ENCODE measurements around the gene ATP2C1.

Gene ATP2C1

DNA sequence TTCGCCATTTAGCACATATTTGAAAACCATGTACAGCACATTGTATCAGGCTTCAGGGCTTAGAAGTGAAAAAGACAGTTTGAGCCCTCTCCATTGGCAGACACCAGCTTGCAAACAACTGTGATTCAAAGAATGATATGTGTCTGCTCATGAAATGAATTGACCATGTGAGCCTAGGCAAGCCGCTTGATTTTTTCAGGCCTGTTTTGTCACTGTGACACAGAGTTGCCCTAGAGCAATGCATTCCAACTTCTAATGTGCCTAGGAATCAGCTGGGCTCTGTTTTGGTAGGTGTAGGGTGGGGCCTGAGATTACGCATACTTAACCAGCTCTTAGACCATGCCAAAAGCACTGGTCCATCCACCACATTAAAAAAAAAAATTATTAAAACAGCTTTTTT lies 53.0 kb downstream of the ATP2C1 start:
- TF ChIP-seq, protein P1, sequence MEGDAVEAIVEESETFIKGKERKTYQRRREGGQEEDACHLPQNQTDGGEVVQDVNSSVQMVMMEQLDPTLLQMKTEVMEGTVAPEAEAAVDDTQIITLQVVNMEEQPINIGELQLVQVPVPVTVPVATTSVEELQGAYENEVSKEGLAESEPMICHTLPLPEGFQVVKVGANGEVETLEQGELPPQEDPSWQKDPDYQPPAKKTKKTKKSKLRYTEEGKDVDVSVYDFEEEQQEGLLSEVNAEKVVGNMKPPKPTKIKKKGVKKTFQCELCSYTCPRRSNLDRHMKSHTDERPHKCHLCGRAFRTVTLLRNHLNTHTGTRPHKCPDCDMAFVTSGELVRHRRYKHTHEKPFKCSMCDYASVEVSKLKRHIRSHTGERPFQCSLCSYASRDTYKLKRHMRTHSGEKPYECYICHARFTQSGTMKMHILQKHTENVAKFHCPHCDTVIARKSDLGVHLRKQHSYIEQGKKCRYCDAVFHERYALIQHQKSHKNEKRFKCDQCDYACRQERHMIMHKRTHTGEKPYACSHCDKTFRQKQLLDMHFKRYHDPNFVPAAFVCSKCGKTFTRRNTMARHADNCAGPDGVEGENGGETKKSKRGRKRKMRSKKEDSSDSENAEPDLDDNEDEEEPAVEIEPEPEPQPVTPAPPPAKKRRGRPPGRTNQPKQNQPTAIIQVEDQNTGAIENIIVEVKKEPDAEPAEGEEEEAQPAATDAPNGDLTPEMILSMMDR (IDR thresholded peaks at IDR 0.05; ENCODE audit: low read depth, low read length) = no peak
- DNase-seq (ENCODE audit: extremely low read depth, low read depth) = no peak

DNA sequence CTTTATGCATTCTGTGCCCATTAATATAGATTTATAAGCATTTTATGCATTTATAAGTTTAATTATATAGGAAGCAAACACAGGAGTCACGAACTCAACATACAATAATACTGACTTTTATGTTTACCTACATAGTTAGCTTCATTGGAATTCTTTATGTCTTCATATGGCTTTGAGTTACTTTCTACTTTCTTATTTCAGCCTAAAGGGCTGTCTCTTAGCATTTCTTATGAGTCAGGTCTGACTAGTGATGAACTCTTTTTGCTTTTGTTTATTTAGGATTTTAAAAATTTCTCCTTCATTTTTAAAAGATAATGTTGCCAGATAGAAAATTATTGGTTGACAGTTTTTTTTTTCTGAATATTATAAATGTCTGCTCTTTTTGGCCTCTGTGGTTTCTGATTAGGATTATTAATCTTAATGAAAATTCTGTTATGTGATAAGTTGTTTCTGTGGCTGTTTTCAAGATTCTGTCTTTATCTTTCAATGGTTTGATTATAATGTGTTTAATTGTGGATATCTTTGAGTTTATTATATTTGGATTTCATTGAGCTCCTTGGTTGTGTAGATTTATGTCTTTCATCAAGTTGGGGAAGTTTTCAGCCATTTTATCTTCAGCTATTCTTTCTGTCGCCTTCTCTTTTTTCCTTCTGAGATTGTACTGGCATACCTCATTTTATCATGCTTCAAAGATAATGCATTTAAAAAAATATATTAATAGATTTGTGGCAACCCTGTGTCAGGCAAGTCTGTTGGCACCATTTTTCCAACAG lies 54.3 kb downstream of the ATP2C1 start:
- no peak for DNase-seq (ENCODE audit: extremely low read depth, low read depth)
- TF ChIP-seq, protein P1 (IDR thresholded peaks at IDR 0.05; ENCODE audit: low read depth, low read length) = no peak

DNA sequence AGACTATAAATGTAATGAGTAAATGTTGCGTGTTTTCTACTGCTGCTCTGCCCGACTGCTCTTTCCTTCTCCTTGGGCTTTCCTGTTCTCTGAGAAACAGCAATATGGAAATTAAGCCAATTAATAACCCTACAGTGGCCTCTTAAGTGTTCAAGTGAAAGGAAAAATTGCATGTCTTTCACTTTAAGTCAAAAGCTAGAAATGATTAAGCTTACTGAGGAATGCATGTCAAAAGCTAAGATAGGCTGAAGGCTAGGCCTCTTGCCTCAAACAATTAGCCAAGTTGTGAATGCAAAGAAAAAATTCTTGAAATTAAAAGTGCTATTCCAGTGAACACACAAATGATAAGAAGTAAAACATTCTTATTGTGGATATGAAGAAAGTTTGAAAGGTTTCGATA lies 55.0 kb downstream of the ATP2C1 start:
- DNase-seq (ENCODE audit: extremely low read depth, low read depth) = no peak
- TF ChIP-seq, protein P1 (IDR thresholded peaks at IDR 0.05; ENCODE audit: low read depth, low read length) = no peak

DNA sequence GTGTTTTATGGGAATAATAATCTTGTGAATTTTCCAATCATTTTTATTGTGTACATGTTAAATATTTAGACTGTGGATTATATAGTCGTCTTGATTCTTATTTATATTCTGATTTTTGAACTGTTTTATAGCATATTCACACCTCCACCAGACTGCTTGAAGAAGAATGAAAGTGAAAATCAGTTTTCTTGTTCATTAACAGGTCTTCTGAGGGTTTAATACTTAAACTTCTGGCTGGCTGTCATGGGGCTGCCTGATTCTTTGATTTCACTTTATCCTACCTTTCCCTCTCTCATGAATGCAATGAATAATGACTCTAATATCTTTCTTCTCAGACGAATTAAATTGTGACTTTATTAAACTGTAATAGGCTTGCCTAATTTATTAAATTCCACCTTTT lies 56.2 kb downstream of the ATP2C1 start:
- TF ChIP-seq, protein P1 (IDR thresholded peaks at IDR 0.05; ENCODE audit: low read depth, low read length) = no peak
- no peak for DNase-seq (ENCODE audit: extremely low read depth, low read depth)

DNA sequence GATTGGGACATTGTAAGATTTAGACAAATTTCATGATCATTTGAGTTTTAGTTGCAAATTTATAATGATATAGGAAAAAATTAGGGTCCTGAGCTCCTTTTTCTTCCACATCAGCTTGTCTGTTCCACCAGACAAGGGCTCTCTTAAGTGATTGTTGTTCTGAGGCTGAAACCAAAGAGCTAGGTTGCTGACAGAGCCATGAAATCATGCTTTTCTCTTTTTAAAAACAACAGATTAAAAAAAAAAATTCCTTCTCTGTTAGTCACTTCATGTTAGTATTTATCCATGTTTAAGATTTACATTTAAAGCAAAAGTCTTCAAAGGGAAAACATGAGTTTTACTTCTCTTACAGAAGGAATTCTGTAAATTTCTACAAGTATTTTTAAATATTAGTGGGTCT lies 56.8 kb downstream of the ATP2C1 start:
- TF ChIP-seq, protein P1 (IDR thresholded peaks at IDR 0.05; ENCODE audit: low read depth, low read length) = no peak
- no peak for DNase-seq (ENCODE audit: extremely low read depth, low read depth)

DNA sequence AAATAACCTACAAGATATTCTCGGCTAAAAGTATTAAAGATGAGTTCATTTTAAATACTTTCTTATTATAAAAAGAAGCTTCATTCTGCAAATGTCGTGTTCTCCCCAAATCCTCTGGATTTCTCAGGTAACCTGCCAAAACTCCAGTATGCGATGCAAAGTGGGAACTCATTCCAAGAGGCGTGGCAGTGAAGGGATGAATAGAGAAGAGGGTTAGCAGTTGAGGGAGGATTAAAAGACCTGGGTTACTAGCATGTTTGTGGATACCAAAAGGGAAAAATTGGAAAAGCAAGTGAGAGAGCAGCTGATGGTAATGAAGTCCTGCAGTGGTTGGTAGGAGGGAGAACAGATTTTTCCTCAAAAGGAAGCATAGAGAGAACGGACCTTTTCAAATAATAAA lies 61.6 kb downstream of the ATP2C1 start:
- TF ChIP-seq, protein P1 (IDR thresholded peaks at IDR 0.05; ENCODE audit: low read depth, low read length) = no peak
- DNase-seq (ENCODE audit: extremely low read depth, low read depth) = no peak

DNA sequence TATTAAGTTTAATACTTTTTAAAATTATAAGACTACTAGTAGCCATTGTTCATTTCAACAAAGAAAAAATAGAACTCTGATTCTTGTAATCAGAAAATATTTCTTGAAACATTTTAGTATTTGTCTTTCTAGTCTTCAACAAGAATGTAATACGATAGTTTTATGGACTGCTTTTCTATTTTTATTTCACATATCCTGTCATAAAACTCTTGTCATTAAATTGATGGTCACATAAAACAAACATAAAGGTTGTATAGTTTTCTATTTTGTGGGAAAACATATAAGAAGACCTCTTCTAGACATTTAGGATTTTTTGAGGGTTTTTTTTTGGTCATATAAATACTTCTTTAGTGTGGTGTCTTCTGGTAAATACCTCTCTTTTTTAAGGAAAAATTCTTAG lies 62.4 kb downstream of the ATP2C1 start:
- no peak for DNase-seq (ENCODE audit: extremely low read depth, low read depth)
- TF ChIP-seq, protein P1 (IDR thresholded peaks at IDR 0.05; ENCODE audit: low read depth, low read length) = no peak
